Esophagus squamous epithelium (tissue), 4 donors: ENCODE measurements around the gene GPR132.

Source experiments
- POLR2A ChIP-seq, 4 donors: fragments of 450-650 bp; IDR thresholded peaks; one replicate each; pipeline ENCODE4 v1.6.1; 2017; ENCODE audit warnings: antibody characterized with exemption in 4 of 4, mild to moderate bottlenecking in 4 of 4, moderate library complexity in 3 of 4
- TF ChIP-seq, protein P1 (sequence below), 6 experiments: fragments of 450-650 bp in 4 of 6; fragments of 200-600 bp in 2 of 6; sonication (generic) in 2 of 6; IDR thresholded peaks; one replicate each; pipeline ENCODE4 v1.5.1; 2016 to 2019; ENCODE audit warnings: antibody characterized with exemption in 6 of 6, mild to moderate bottlenecking in 4 of 6, moderate library complexity in 4 of 6

DNA sequence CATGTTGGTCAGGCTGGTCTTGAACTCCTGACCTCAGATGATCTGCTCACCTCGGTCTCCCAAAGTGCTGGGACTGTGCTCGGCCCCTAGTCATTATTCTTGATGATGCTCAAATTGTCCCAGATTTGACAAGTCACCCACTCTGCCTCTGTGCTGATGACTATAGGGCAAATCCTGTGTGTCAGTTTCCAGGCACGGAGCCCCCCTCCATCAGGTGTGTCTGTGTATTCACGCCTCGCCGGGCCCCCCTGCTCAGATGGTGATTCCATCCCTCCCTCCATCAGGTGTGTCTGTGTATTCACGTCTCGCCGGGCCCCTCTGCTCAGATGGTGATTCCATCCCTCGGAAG is 4.3 kb upstream of the GPR132 start:
- TF ChIP-seq, protein P1, sequence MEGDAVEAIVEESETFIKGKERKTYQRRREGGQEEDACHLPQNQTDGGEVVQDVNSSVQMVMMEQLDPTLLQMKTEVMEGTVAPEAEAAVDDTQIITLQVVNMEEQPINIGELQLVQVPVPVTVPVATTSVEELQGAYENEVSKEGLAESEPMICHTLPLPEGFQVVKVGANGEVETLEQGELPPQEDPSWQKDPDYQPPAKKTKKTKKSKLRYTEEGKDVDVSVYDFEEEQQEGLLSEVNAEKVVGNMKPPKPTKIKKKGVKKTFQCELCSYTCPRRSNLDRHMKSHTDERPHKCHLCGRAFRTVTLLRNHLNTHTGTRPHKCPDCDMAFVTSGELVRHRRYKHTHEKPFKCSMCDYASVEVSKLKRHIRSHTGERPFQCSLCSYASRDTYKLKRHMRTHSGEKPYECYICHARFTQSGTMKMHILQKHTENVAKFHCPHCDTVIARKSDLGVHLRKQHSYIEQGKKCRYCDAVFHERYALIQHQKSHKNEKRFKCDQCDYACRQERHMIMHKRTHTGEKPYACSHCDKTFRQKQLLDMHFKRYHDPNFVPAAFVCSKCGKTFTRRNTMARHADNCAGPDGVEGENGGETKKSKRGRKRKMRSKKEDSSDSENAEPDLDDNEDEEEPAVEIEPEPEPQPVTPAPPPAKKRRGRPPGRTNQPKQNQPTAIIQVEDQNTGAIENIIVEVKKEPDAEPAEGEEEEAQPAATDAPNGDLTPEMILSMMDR (IDR thresholded peaks at IDR 0.05), result no peak
- no peak for TF ChIP-seq POLR2A (IDR thresholded peaks at IDR 0.05)
